ENCODE data around the gene OR9G4.

Gene OR9G4

GRCh38 chr11:56748597-56748996 lies at the start of gene OR9G4:
OR9G4 (minus strand) TSS chr11:56748697; CDS start chr11:56743766, 4,931 bp downstream.
- no peak for DNase-seq

- no peak for DNase-seq
Observed at GRCh38 chr11:56783448-56784041, 35.0 kb upstream of the OR9G4 start.

GRCh38 chr11:56782167-56782847 lies 33.8 kb upstream of the OR9G4 start:
- no peak for DNase-seq

- DNase-seq = no peak
Observed at GRCh38 chr11:56776809-56777208, 28.3 kb upstream of the OR9G4 start.

- DNase-seq = no peak
Observed at GRCh38 chr11:56764976-56765375, 16.5 kb upstream of the OR9G4 start.

GRCh38 chr11:56751480-56751879 lies 3.0 kb upstream of the OR9G4 start:
- no peak for DNase-seq

- DNase-seq = no peak
Observed at GRCh38 chr11:56750190-56750589, 1.7 kb upstream of the OR9G4 start.

GRCh38 chr11:56740886-56741285 lies 7.6 kb downstream of the OR9G4 start:
- no peak for DNase-seq

- no peak for DNase-seq
Observed at GRCh38 chr11:56740107-56740506, 8.4 kb downstream of the OR9G4 start.

- DNase-seq = no peak
Observed at GRCh38 chr11:56720513-56720912, 28.0 kb downstream of the OR9G4 start.

- no peak for DNase-seq
Observed at GRCh38 chr11:56716379-56716854, 32.1 kb downstream of the OR9G4 start.

GRCh38 chr11:56714206-56714605 lies 34.3 kb downstream of the OR9G4 start:
- no peak for DNase-seq

- DNase-seq = no peak
Observed at GRCh38 chr11:56706486-56706885, 42.0 kb downstream of the OR9G4 start.

- DNase-seq = no peak
Observed at GRCh38 chr11:56705784-56706396, 42.6 kb downstream of the OR9G4 start.

GRCh38 chr11:56700914-56701485 lies 47.5 kb downstream of the OR9G4 start:
- no peak for DNase-seq

- DNase-seq = no peak
Observed at GRCh38 chr11:56700242-56700913, 48.1 kb downstream of the OR9G4 start.

- no peak for DNase-seq
Observed at GRCh38 chr11:56698795-56699194, 49.7 kb downstream of the OR9G4 start, which contains the start of gene OR9G1. OR9G1 (plus strand) TSS chr11:56699095; CDS start chr11:56700388, 1,293 bp downstream.

GRCh38 chr11:56693428-56693827 lies 55.1 kb downstream of the OR9G4 start:
- DNase-seq = no peak
